Fibroblast of pulmonary artery (primary cell): ENCODE data around the gene ACVRL1.

Source experiments
- DNase-seq: peaks from one replicate; pipeline ENCODE4 v3.0.0-alpha.2; 2010; ENCODE audit warnings: low read depth
- H3K4me3 ChIP-seq: replicated peaks from 2 replicates; pipeline ENCODE4 v1.5.1; 2011; ENCODE audit warnings: low read depth, mild to moderate bottlenecking, control low read depth, low read length, moderate library complexity
- CTCF ChIP-seq: IDR thresholded peaks from 2 replicates; pipeline ENCODE4 v1.5.1; 2011; ENCODE audit warnings: mild to moderate bottlenecking, control low read depth, low read length, inconsistent platforms; ENCODE audit errors: missing control alignments

The ACVRL1 gene

DNA sequence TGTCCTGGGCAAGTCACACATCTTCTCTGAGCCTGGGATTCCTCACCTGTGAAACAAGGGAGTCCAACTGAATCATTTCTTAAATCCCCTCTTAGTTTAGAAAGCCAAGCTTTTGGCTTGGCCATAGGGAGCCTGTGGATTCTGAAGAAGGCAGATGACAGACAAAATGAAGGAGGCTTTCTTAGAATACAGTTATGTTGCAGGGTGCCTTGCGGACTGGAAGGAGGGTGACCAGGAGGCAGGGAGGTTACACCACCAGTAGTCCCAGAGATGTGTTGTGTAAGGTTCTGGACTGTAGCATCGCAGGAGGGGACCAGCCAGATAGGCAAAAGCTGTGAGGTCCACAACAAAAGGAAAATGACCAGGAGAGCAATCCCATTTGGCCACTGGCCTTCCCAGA lies 36.0 kb downstream of the ACVRL1 start:
- no peak for DNase-seq
- TF ChIP-seq CTCF: no peak
- H3K4me3 ChIP-seq: no peak overlapping the region

GRCh38 chr12:51944608-51945233 lies 37.4 kb downstream of the ACVRL1 start:
- TF ChIP-seq CTCF: no peak
- no peak for DNase-seq
- H3K4me3 ChIP-seq: no peak overlapping the region

- no peak for DNase-seq
- no peak overlapping the region for H3K4me3 ChIP-seq
- no peak for TF ChIP-seq CTCF
Measured at GRCh38 chr12:51947246-51947996, 40.1 kb downstream of the ACVRL1 start.

DNA sequence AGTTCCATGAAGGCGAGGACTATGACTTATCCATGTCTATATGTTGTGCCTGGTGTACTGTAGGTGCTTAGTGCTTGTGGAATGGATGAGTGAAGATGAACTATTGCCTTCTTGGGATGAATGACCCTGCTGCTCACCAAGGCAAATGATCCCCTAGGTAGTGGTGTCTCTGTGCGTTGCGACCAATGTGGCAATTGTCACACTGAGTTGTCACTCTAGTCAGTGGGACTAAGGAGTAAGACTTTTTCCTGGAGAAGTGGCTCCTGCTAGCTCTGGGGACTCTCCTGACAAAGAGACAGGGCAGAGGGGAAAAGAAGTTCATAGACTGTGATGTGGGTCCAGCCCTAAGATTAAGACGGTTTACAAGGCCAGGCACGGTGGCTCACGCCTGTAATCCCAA lies 40.8 kb downstream of the ACVRL1 start:
- H3K4me3 ChIP-seq: no peak overlapping the region
- no peak for TF ChIP-seq CTCF
- DNase-seq: no peak

DNA sequence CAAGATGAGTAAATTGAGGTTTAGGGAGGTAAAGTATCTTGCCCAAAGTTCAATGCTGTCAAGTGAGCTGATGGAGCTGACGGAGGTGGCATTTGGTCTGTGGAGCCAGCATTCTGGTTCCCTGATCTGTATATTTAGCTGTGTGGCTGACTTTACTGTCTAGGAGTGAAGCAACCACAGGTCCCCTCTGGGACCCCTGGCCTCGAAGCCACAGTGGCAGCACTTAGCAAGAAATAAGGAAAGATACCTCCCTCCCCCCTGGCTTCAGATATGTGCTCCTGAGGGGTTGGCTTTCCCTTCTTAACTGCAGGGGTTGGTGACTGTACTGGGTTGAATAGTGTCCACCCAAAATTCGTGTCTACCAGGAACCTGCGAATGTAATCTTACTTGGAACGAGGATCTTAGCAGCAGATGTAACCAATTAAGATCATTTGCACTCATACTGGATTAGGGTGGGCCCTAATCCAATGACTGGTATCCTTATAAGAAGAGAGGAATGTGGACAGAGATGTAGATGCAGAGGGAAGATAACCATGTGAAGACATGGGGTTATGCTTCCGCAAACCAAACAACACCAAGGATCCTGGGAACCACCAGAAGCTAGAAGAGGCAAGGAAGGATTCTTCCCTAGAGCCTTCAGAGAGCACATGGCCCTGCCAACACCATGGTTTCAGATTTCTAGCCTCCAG lies 42.2 kb downstream of the ACVRL1 start:
- no peak for DNase-seq
- no peak for TF ChIP-seq CTCF
- no peak overlapping the region for H3K4me3 ChIP-seq

GRCh38 chr12:51950682-51951198 lies 43.4 kb downstream of the ACVRL1 start:
- TF ChIP-seq CTCF: no peak
- peak overlapping the region; percentile 63 for H3K4me3 ChIP-seq
- DNase-seq: no peak
